Activated CD8-positive, alpha-beta T cell treated with anti-CD3 and anti-CD28 coated beads for 36 hours (primary cell): ENCODE results near the gene INTS1. TPM values are rescaled to one million over a fixed set of nuclear protein-coding genes. Genes with fewer than 3 reads are reported as not detected.

Experiments
- ATAC-seq: fragments of 200-7000 bp; cut with Tn5 transposase; one replicate; pipeline ENCODE4 v1.10.0; 2021; ENCODE audit warnings: mild to moderate bottlenecking, moderate library complexity
- CTCF ChIA-PET: fragments of 350-600 bp; sonication (Branson Sonifier 250); formaldehyde crosslinking; loops from one replicate; lab custom pipeline; 2021; ENCODE audit warnings: antibody characterized with exemption; lab: Charles Lee
- POLR2A ChIA-PET: fragments of 350-600 bp; sonication (Branson Sonifier 250); formaldehyde crosslinking; loops from one replicate; lab custom pipeline; 2021; ENCODE audit warnings: antibody characterized with exemption; lab: Charles Lee
- DNase-seq: peaks from one replicate; pipeline ENCODE4 v3.0.0-alpha.2; 2020
- H3K27ac Mint-ChIP-seq: one replicate; pipeline ENCODE4 v1.8.0; 2021; ENCODE audit warnings: mild to moderate bottlenecking, mixed read lengths
- H3K27me3 Mint-ChIP-seq: one replicate; pipeline ENCODE4 v1.8.0; 2021; ENCODE audit warnings: mixed read lengths
- H3K36me3 Mint-ChIP-seq: one replicate; pipeline ENCODE4 v1.8.0; 2021; ENCODE audit warnings: low read depth, mixed read lengths
- H3K4me1 Mint-ChIP-seq: one replicate; pipeline ENCODE4 v1.8.0; 2021; ENCODE audit warnings: low read depth, mixed read lengths
- H3K4me3 Mint-ChIP-seq: one replicate; pipeline ENCODE4 v1.8.0; 2021; ENCODE audit warnings: mild to moderate bottlenecking, moderate library complexity, mixed read lengths
- H3K9me3 Mint-ChIP-seq: one replicate; pipeline ENCODE4 v1.8.0; 2021; ENCODE audit warnings: mixed read lengths
- intact Hi-C: fragments of 100-400 bp; cut with micrococcal nuclease; formaldehyde crosslinking; loops from one replicate; pipeline ENCODE4 v1.10.0; 2022
- total RNA-seq, 2 experiments: library from RNA; stranded (reverse); gene quantifications; one replicate each; pipeline ENCODE4 v1.2.3, GENCODE V29; 2021
- TF ChIP-seq, protein P1 (sequence below): fragments of 200-600 bp; IDR thresholded peaks from one replicate; pipeline ENCODE4 v1.8.0; 2022; ENCODE audit warnings: antibody characterized with exemption, mild to moderate bottlenecking

The INTS1 gene
- total RNA-seq, 2 experiments from 2014 or later, result 100 to 103 TPM

DNA sequence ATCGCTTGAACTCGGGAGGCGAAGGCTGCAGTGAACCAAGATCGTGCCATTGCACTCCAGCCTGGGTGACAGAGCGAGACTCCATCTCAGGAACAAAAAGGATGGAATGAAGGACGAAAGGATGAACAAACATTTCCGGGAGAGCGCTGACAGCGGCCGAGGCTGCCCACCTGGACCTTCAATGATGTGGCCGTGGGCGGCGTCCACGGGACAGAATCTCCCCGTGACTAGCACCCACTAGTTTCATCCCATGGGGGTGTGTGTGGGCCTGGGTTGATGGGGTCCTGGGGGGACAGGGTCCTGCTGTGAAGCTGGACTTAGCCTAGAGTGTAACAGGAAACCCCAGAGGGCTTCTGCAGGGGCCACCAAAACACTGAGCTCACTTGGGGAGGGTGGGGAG lies 77.7 kb downstream of the INTS1 start:
- H3K4me3 Mint-ChIP-seq, result no peak overlapping the region
- no peaks in the 10 kb centered on the region for H3K36me3 Mint-ChIP-seq
- TF ChIP-seq, protein P1, sequence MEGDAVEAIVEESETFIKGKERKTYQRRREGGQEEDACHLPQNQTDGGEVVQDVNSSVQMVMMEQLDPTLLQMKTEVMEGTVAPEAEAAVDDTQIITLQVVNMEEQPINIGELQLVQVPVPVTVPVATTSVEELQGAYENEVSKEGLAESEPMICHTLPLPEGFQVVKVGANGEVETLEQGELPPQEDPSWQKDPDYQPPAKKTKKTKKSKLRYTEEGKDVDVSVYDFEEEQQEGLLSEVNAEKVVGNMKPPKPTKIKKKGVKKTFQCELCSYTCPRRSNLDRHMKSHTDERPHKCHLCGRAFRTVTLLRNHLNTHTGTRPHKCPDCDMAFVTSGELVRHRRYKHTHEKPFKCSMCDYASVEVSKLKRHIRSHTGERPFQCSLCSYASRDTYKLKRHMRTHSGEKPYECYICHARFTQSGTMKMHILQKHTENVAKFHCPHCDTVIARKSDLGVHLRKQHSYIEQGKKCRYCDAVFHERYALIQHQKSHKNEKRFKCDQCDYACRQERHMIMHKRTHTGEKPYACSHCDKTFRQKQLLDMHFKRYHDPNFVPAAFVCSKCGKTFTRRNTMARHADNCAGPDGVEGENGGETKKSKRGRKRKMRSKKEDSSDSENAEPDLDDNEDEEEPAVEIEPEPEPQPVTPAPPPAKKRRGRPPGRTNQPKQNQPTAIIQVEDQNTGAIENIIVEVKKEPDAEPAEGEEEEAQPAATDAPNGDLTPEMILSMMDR, result no peak
- intact Hi-C loops, result no loop called here
- ChIA-PET CTCF (interaction anchor here (0.9 kb wide), 1 partner anchor 13 kb away, joined by 3 read pairs; no protein-coding TSS in a partner anchor), POLR2A (no interaction called here)
- peaks cover 8% of the 10 kb centered on the region for H3K27me3 Mint-ChIP-seq
- DNase-seq (no peak), ATAC-seq (no peak)
- H3K27ac Mint-ChIP-seq, result no peak overlapping the region
- no peaks in the 10 kb centered on the region for H3K4me1 Mint-ChIP-seq
- H3K9me3 Mint-ChIP-seq, result no peaks in the 10 kb centered on the region

DNA sequence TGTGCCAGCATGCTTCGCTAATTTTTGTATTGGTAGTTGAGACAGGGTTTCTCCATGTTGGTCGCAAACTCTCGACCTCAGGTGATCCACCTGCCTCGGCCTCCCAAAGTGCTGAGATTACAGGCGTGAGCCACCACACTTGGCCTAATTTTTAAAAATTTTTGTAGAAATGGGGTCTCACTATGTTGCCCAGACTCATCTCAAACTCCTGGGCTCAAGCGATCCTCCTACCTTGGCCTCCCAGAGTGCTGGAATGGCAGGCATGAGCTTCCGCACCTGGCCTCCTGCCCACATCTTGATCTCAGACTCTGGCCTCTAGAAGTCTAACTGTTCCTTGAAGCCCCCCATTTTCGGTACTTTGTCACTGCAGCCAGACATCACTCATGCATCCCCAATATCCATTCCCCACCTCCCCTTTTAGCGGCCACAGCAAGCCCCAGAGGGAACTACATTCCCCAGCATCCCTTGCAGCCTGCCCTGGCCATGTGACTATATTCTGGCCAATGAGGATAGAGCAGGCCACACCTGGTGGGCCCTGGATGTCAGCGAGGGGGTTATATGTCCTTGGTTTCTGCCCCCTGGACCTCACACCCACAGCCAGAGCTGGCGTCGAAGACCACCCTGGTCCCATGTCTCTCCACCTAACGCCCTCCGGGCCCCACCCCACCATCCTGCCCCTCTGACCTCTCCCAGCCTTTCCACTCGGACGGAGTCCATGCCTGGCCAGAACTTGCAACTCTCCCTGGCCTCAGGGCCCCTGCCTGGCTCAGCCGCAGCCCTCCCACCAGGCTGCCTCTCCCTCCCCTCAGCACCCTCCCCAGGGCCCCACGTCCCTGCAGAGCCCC lies 78.7 kb downstream of the INTS1 start:
- no peaks in the 10 kb centered on the region for H3K9me3 Mint-ChIP-seq
- no peak overlapping the region for H3K27ac Mint-ChIP-seq
- ChIA-PET POLR2A (no interaction called here), CTCF (no interaction called here)
- H3K36me3 Mint-ChIP-seq, result no peaks in the 10 kb centered on the region
- H3K27me3 Mint-ChIP-seq, result peaks cover 8% of the 10 kb centered on the region
- ATAC-seq, result peak; percentile 69
- TF ChIP-seq, protein P1, result no peak
- no peaks in the 10 kb centered on the region for H3K4me1 Mint-ChIP-seq
- intact Hi-C loops, result no loop called here
- peak; percentile 19 for DNase-seq
- H3K4me3 Mint-ChIP-seq, result no peak overlapping the region

DNA sequence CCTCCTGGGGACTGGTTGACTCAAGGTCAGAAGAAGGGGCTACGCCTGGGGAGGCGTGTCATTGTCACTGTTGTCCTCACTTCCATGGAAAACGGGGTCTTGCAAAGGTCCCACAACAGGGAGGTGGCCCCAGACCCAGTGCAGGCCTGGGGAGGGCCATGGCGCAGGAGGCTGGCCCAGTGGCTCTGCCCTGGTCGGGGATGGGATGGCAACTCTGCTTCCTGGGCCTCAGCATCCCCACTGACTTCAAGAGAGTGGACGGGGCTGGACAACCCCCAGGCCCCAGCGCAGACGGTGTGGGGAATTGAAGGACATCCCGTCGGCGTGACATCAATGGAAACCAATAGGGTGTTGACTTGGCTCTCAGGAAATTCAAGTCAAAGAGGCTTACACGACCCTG lies 80.1 kb downstream of the INTS1 start:
- Mint-ChIP-seq H3K27me3 (peaks cover 8% of the 10 kb centered on the region), H3K36me3 (no peaks in the 10 kb centered on the region), H3K4me1 (no peaks in the 10 kb centered on the region), H3K4me3 (no peak overlapping the region), H3K9me3 (no peaks in the 10 kb centered on the region), H3K27ac (no peak overlapping the region)
- ATAC-seq (no peak), DNase-seq (no peak)
- intact Hi-C loops, result no loop called here
- POLR2A ChIA-PET, result no interaction called here
- TF ChIP-seq, protein P1, result no peak
- CTCF ChIA-PET, result no interaction called here

- POLR2A ChIA-PET, result interaction anchor here (0.7 kb wide), 1 partner anchor 67 kb away, joined by 3 read pairs; no protein-coding TSS in a partner anchor
- TF ChIP-seq, protein P1, result no peak
- H3K36me3 Mint-ChIP-seq, result no peaks in the 10 kb centered on the region
- no peak overlapping the region for H3K4me3 Mint-ChIP-seq
- no peak overlapping the region for H3K27ac Mint-ChIP-seq
- DNase-seq (no peak), ATAC-seq (no peak)
- H3K27me3 Mint-ChIP-seq, result peaks cover 8% of the 10 kb centered on the region
- CTCF ChIA-PET, result interaction anchor here (1.0 to 1.3 kb wide), 3 partner anchors 9 to 201 kb away, joined by 3 to 7 read pairs (median 3); no protein-coding TSS in a partner anchor
- peaks cover 1% of the 10 kb centered on the region for H3K9me3 Mint-ChIP-seq
- intact Hi-C loops, result no loop called here
- peaks cover 4% of the 10 kb centered on the region for H3K4me1 Mint-ChIP-seq
Observed at GRCh38 chr7:1423264-1423811, 80.9 kb downstream of the INTS1 start.
